ENCODE data around the gene ATP6V1C2. TPM values are rescaled to one million over a fixed set of nuclear protein-coding genes. Genes with fewer than 3 reads are reported as not detected.
"Not testable (repeated sequence)": the region's sequence is repeated elsewhere in the genome, so short reads cannot be mapped to it uniquely, and the experiment has no call there.

The ATP6V1C2 gene
- total RNA-seq, 8 experiments from 2014 or later, result 0.41 to 1.5 (median 1.0) TPM

DNA sequence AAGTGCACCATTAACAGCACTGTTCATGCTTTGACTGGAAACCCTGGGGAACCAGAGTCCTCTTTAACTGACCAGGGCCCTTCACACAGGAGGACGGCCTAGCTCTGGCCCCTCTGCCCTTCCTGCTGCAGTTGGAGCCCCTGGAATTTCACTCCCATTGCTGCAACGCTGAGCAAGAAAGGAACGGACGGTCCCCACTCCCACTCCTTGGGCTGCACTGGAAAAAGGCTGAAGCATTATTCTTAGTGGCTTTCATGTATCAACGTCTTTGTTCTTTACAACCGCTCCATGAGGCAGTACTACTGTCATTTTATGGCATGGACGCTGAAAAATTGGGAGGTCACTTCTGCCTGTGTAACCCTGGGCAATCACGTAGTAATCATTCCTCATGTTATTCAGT is 81.2 kb downstream of the ATP6V1C2 start:
- ATAC-seq (replicated peaks in 6 of 8), result peak in 3 of 8 experiments; percentile 40 to 54 (median 53)
- Histone ChIP-seq H3K4me1 (replicated peaks in 1 of 2) (peaks cover 0 to 6% of the 10 kb centered on the region in 2 donors), H3K27ac (no peak overlapping the region), H3K4me3 (no peak overlapping the region)
- WGBS, 10 experiments, result 45 to 100% (median 67%) methylated on average over 1 to 7 of the region's 8 CpGs; no CpG with 5 or more reads in 1 of the 10 experiments
- in situ Hi-C loops (cut with MboI; ENCODE audit: low pct_unique_long_range_greater_than_20kb in 2 of 9, low sequenced_read_pairs in 9 of 9, unreplicated experiment in 9 of 9), result no loop called here

GRCh38 chr2:10805990-10806389 is 84.6 kb downstream of the ATP6V1C2 start:
- H3K27ac ChIP-seq; ATAC-seq (replicated peaks in 6 of 8); H3K4me3 ChIP-seq; in situ Hi-C loops (cut with MboI; ENCODE audit: low pct_unique_long_range_greater_than_20kb in 2 of 9, low sequenced_read_pairs in 9 of 9, unreplicated experiment in 9 of 9): not testable (repeated sequence)
- WGBS, 10 experiments, result 73 to 100% (median 89%) methylated on average over 1 to 5 of the region's 6 CpGs; no CpG with 5 or more reads in 1 of the 10 experiments
- H3K4me1 ChIP-seq (replicated peaks in 1 of 2), result peaks cover 17 to 18% of the 10 kb centered on the region in 2 donors

DNA sequence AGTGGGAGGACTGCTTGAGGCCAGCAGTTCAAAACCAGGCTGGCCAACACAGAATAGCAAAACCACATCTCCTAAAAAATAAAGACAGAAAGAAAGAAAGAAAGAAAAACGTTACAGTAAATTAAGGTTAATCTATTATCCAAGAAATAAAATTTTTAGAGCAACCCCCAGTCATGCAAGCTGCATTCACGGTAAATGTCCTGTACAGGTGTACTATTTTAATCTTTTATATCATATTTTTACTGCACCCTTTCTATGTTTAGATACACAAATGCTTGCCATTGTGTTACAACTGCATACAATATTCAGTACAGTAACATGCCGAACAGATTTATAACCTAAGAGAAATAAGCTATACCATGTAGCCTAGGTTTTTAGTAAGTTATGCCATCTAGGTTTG is 85.1 kb downstream of the ATP6V1C2 start:
- 43 to 100% (median 93%) methylated on average over 1 to 3 of the region's 3 CpGs; no CpG with 5 or more reads in 2 of the 10 experiments for WGBS, 10 experiments

GRCh38 chr2:10810202-10811161 is 89.1 kb downstream of the ATP6V1C2 start:
- H3K4me3 ChIP-seq, result peak overlapping the region; percentile 65 to 85 (median 72)
- in situ Hi-C loops (cut with MboI; ENCODE audit: low pct_unique_long_range_greater_than_20kb in 2 of 9, low sequenced_read_pairs in 9 of 9, unreplicated experiment in 9 of 9), result no loop called here
- 30 to 69% (median 48%) methylated on average over 3 to 7 of the region's 8 CpGs; no CpG with 5 or more reads in 1 of the 10 experiments for WGBS, 10 experiments

More for the DNA sequence above, 85.1 kb downstream of the ATP6V1C2 start:
- Histone ChIP-seq H3K4me3 (no peak overlapping the region), H3K4me1 (replicated peaks in 1 of 2) (peaks cover 19 to 22% of the 10 kb centered on the region in 2 donors), H3K27ac (no peak overlapping the region)
- ATAC-seq (replicated peaks in 6 of 8), result no peak
- in situ Hi-C loops (cut with MboI; ENCODE audit: low pct_unique_long_range_greater_than_20kb in 2 of 9, low sequenced_read_pairs in 9 of 9, unreplicated experiment in 9 of 9), result no loop called here

GRCh38 chr2:10811517-10811916 is 90.1 kb downstream of the ATP6V1C2 start:
- peak overlapping the region in 1 of 2 donors; percentile 88 for H3K27ac ChIP-seq
- H3K4me1 ChIP-seq (replicated peaks in 1 of 2), result peaks cover 22 to 28% of the 10 kb centered on the region in 2 donors
- H3K4me3 ChIP-seq, result peak overlapping the region; percentile 65 to 85 (median 72)
- no peak for ATAC-seq (replicated peaks in 6 of 8)
- 0 to 30% (median 1%) methylated on average over 1 to 6 of the region's 14 CpGs; no CpG with 5 or more reads in 2 of the 10 experiments for WGBS, 10 experiments
- in situ Hi-C loops (cut with MboI; ENCODE audit: low pct_unique_long_range_greater_than_20kb in 2 of 9, low sequenced_read_pairs in 9 of 9, unreplicated experiment in 9 of 9), result no loop called here

More at GRCh38 chr2:10810202-10811161, 89.1 kb downstream of the ATP6V1C2 start:
- H3K27ac ChIP-seq, result no peak overlapping the region
- no peak for ATAC-seq (replicated peaks in 6 of 8)
- peaks cover 22 to 28% of the 10 kb centered on the region in 2 donors for H3K4me1 ChIP-seq (replicated peaks in 1 of 2)

DNA sequence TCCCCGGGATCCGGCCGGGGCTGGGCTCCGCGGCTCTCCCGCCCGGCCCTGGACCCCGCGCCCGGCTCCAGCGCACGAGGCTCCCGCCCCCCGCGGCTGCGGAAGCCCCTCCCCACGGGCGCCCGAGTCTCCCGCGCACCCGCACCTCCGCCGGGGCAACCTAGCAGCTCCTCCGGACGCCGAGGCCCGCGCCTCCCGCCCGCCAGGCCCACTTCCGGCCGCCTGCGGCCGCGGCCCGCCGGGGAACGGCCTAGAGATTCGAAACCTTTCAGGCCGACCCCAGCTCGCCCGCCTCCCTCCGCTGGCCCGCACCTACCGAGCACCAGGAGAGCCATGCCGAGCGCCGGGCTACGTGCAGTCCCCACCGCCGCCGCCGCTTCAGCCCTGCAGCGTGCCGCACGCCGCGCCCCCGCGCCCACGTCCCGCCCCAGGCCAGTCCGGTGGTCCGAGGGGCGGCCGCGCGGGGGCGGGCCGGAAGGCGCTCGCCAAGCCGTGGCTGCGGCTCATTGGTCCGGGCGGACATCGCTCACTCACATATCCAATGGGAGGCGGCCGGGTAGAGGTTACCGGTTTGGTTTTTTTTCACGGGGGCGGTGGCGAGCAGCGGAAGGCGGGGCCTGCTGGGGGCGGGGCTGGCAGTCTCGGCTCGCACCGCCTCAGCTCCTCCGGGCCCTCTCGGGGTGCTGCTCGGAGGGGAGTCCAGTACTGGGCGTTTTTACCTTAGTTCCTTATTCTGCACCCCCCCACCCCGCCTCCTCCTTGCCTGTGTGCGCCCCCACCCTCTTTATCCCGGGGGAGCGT is 91.1 kb downstream of the ATP6V1C2 start, which contains the start of gene PDIA6:
PDIA6 (minus strand) TSS at position 424 of the 801 bp plus-strand sequence; CDS start at position 335, 89 bp downstream.
- Histone ChIP-seq H3K4me3 (peak within 1 kb of the TSS; percentile 65 to 85 (median 72)), H3K27ac (peak within 1 kb of the TSS; percentile 88 to 91), H3K4me1 (replicated peaks in 1 of 2) (peaks cover 22 to 28% of the 10 kb centered on the region in 2 donors)
- WGBS, 10 experiments, result no CpG with 5 or more reads among the region's 98 CpGs
- peak; percentile 80 to 97 (median 96) for ATAC-seq (replicated peaks in 6 of 8)
- in situ Hi-C loops (cut with MboI; ENCODE audit: low pct_unique_long_range_greater_than_20kb in 2 of 9, low sequenced_read_pairs in 9 of 9, unreplicated experiment in 9 of 9), result no loop called here

DNA sequence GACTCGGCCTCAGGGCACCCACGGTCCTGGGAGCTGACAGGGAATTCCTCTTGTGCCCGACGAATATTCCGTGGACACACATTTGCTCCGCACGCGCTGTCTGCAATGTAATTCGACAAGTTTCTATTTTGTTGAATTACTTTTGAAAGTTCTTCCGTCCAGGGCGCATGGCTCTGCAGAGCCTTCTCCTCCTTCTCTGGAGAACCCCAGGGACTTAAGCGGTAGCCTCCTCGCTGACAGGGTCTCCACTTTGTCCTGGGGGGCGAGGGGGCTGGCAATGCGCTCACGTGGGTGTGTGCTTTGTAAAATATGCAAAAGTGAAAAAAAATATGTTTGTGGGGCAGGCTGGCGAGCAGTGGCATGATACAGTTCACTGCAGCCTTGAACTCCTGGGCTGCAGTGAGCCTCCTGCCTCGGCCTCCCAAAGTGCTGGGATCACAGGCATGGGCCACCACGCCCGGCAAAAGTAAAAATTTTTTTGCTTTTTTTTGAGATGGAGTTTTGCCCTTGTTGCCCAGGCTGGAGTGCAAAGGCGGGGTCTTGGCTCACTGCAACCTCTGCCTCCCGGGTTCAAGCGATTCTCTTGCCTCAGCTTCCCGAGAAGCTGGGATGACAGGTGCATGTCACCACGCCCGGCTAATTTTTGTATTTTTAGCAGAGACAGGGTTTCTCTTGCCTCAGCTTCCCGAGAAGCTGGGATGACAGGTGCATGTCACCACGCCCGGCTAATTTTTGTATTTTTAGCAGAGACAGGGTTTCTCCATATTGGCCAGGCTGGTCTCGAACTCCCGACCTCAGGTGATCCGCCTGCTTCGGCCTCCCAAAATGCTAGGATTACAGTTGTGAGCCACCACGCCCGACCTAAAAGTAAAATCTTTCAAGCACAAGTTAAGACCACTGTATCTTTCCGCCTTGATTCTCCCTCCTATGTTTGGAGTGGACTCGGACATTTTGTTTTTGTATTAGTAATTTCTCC is 92.0 kb downstream of the ATP6V1C2 start:
- H3K27ac ChIP-seq, result peak overlapping the region; percentile 52 to 56

DNA sequence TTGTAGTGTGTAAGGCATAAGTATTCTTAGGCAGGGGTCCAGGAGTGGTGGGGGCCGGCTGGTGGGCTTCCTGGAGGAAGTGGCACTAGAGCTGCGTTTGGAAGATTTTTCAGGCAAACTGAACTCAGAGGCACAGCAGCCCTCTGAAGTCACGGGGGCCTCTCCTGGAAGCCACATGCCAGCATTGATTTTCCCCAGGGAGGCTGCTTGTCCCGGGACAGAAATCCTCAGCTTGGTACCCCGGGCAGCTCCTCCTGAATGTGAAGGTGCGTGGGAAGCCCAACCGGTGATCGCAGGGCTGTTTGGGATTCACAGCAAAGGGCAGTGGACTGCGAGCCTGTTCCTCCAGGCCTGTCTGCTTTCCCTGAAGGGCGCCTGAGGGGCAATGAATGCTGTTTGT is 92.7 kb downstream of the ATP6V1C2 start:
- H3K4me1 ChIP-seq (replicated peaks in 1 of 2), result peaks cover 22 to 23% of the 10 kb centered on the region in 2 donors
- 40 to 66% (median 51%) methylated on average over 1 to 7 of the region's 10 CpGs; no CpG with 5 or more reads in 3 of the 10 experiments for WGBS, 10 experiments
- no peak overlapping the region for H3K4me3 ChIP-seq
- ATAC-seq (replicated peaks in 6 of 8), result no peak
- H3K27ac ChIP-seq, result no peak overlapping the region
- in situ Hi-C loops (cut with MboI; ENCODE audit: low pct_unique_long_range_greater_than_20kb in 2 of 9, low sequenced_read_pairs in 9 of 9, unreplicated experiment in 9 of 9), result no loop called here

More for the DNA sequence above, 92.0 kb downstream of the ATP6V1C2 start:
- in situ Hi-C loops (cut with MboI; ENCODE audit: low pct_unique_long_range_greater_than_20kb in 2 of 9, low sequenced_read_pairs in 9 of 9, unreplicated experiment in 9 of 9), result not testable (repeated sequence)
- ATAC-seq (replicated peaks in 6 of 8), result peak in 3 of 8 experiments; percentile 11 to 15 (median 14)
- WGBS, 10 experiments, result 53 to 100% (median 76%) methylated on average over 1 to 27 of the region's 37 CpGs; no CpG with 5 or more reads in 1 of the 10 experiments
- H3K4me3 ChIP-seq, result peak overlapping the region; percentile 65 to 85 (median 72)
- peaks cover 22 to 24% of the 10 kb centered on the region in 2 donors for H3K4me1 ChIP-seq (replicated peaks in 1 of 2)

- WGBS, 10 experiments, result 16 to 92% (median 61%) methylated on average over 2 to 15 of the region's 16 CpGs; no CpG with 5 or more reads in 3 of the 10 experiments
- Histone ChIP-seq H3K4me3 (no peak overlapping the region), H3K4me1 (replicated peaks in 1 of 2) (peaks cover 20 to 23% of the 10 kb centered on the region in 2 donors), H3K27ac (no peak overlapping the region)
- in situ Hi-C loops (cut with MboI; ENCODE audit: low pct_unique_long_range_greater_than_20kb in 2 of 9, low sequenced_read_pairs in 9 of 9, unreplicated experiment in 9 of 9), result no loop called here
- peak in 3 of 8 experiments; percentile 14 to 39 (median 37) for ATAC-seq (replicated peaks in 6 of 8)
Measured at GRCh38 chr2:10814571-10815331, 93.3 kb downstream of the ATP6V1C2 start.

GRCh38 chr2:10817413-10817812 is 96.0 kb downstream of the ATP6V1C2 start:
- Histone ChIP-seq H3K4me3 (no peak overlapping the region), H3K4me1 (replicated peaks in 1 of 2) (peaks cover 6 to 12% of the 10 kb centered on the region in 2 donors), H3K27ac (no peak overlapping the region)
- in situ Hi-C loops (cut with MboI; ENCODE audit: low pct_unique_long_range_greater_than_20kb in 2 of 9, low sequenced_read_pairs in 9 of 9, unreplicated experiment in 9 of 9), result no loop called here
- 20 to 73% (median 54%) methylated on average over 2 to 4 of the region's 5 CpGs; no CpG with 5 or more reads in 6 of the 10 experiments for WGBS, 10 experiments
- ATAC-seq (replicated peaks in 6 of 8), result no peak

- H3K4me3 ChIP-seq; ATAC-seq (replicated peaks in 6 of 8); H3K27ac ChIP-seq; in situ Hi-C loops (cut with MboI; ENCODE audit: low pct_unique_long_range_greater_than_20kb in 2 of 9, low sequenced_read_pairs in 9 of 9, unreplicated experiment in 9 of 9): not testable (repeated sequence)
- peaks cover 6 to 12% of the 10 kb centered on the region in 2 donors for H3K4me1 ChIP-seq (replicated peaks in 1 of 2)
- WGBS, 10 experiments, result 50 to 100% (median 86%) methylated on average over 1 to 3 of the region's 3 CpGs; no CpG with 5 or more reads in 2 of the 10 experiments
Measured at GRCh38 chr2:10818305-10818704, 96.9 kb downstream of the ATP6V1C2 start.

Measured in motor neuron (in vitro differentiated cells).